GM21381 (cell line): ENCODE data around the gene HARS1.
"Not testable (repeated sequence)": the region's sequence is repeated elsewhere in the genome, so short reads cannot be mapped to it uniquely, and the experiment has no call there.

Experiments used
- ATAC-seq: cut with Tn5 transposase; IDR thresholded peaks from one replicate; pipeline ENCODE4 v1.9.1; 2021; ENCODE audit warnings: mild to moderate bottlenecking, moderate library complexity; ENCODE audit not compliant: unreplicated experiment

The HARS1 gene, protein sequence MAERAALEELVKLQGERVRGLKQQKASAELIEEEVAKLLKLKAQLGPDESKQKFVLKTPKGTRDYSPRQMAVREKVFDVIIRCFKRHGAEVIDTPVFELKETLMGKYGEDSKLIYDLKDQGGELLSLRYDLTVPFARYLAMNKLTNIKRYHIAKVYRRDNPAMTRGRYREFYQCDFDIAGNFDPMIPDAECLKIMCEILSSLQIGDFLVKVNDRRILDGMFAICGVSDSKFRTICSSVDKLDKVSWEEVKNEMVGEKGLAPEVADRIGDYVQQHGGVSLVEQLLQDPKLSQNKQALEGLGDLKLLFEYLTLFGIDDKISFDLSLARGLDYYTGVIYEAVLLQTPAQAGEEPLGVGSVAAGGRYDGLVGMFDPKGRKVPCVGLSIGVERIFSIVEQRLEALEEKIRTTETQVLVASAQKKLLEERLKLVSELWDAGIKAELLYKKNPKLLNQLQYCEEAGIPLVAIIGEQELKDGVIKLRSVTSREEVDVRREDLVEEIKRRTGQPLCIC

DNA sequence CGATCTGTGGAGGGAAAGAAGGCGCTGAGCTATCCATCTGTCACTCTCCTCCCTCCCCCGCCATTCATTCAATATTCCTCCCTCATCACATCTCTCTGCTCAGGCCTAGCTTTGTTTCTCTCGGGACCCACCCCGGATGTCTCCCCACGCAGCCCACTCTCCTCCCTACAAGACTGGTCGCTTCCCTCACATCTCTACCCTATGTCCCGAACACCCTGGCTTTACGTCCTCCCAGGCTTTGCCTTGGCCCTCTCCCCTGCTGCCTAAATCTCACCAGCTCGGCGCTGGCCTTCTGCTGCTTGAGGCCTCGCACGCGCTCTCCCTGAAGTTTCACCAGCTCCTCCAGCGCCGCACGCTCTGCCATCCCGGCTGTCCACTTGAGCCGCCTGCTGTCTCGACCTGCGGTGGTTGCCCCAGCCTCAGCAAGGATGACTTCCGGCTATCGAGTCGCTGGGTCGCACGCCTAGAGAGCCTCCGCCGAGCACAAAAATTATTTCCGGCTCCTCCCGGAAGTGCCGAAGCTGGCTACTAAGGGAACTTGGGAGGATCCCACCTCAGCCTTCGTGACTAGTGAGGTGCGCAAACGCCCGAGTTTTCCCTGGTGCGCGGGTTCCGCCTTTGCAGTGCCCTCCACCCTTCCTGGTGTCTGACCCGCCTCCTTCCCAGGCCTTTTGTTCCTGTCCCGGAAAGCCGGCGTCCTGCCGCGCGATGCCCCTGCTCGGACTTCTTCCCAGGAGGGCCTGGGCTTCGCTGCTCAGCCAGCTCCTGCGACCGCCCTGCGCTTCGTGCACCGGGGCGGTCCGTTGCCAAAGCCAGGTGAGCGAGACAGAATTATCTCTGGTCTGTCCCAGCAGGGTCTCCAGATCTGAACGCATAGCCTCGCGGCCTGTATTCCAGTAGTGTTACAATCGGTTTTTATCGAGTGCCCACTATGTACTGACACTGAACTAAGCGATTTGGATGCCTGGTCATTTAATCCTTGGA is at the start of gene HARS1, which contains the start of gene HARS2:
Gene HARS1 (minus strand): TSS at position 430 of the 984 bp plus-strand sequence. CDS start 66 bp downstream, at position 364.
Gene HARS2 (plus strand): TSS at position 515 of the 984 bp plus-strand sequence. CDS start 194 bp downstream, at position 709.
- peak; percentile 96 for ATAC-seq

DNA sequence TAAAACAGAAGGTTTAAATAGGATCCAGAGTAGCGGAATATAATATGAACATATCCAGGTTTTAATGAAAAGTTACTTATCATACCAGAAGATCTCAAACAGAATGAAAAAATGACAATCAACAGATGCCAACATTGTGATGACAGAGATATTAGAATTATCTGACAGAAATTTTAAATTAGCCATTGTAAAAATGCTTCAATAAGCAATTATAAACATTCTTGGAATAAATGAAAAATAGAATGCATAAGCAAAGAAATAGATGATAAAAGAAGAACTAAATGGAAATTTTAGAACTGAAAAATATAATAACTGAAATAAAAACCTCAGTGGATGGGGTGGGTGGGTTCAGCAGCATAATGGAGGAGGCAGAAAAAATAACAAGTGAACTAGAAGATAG is 46.3 kb upstream of the HARS1 start:
- ATAC-seq = no peak

DNA sequence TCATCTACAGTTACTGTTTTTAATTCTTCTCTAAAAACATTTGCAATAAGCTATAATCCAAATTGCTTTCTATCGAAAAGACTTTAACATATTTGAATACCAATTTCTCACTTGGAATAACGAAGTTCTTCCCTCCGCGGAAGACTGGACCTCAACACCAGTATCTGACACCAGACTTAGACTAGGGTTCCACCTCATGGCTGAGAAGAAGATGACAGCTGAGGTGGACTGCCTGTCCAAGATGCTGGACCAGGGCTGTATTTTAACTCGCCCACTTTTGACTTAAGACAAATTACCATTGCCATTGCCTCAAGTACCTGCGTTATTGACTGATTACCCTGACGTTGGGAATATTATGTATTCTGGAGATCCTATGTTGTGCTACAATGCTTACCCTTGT is 43.2 kb upstream of the HARS1 start:
- no peak for ATAC-seq

DNA sequence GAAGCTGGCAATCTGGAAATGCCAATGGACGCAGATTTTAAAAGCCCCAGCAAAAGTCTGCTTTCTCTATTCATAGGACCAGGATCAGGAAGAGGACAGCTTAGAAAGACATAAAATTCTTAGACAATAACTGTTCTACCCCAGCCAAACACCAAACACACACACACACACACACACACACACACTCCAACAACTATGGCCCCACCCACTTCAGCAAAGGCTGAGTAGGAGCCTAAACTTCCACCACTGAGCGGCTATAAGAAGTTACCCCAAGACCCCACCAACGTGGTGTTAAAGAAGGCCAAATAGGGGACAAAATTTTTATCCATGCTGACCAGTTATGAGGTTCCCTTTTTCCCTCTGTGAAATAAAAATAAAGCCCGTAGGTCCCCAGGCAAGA is 41.9 kb upstream of the HARS1 start:
- no peak for ATAC-seq

DNA sequence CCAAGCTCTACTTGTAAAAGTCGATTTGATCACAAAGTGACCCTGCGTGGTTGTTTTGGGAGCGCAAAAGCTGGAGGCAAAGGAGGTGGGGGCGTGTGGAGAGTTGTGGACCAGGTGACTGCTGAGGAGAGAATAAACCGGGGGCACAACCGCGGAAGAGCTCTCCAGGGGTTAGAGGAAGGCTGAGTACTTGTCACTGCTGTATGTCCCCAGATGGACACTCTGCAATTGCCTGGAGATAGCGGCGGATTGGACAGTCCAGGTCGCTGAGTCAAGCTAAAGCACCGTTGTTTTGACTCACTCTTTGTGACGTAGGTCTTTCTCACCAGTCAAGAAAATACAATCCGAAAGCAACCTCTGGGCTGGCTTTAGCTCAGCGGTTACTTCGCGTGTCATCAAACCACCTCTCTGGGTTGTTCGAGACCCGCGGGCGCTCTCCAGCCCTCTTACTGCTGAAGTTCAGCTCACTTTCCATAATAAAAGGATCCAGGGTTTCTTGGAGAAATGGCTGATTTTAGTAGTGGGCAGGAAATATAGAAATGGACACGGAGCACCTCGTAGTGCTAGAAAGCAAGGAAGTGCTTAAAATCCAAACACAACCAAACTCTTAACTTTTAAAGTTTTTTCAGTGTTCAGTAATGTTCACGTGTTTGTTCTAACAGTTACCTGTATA is 34.8 kb upstream of the HARS1 start:
- ATAC-seq = peak; percentile 96

DNA sequence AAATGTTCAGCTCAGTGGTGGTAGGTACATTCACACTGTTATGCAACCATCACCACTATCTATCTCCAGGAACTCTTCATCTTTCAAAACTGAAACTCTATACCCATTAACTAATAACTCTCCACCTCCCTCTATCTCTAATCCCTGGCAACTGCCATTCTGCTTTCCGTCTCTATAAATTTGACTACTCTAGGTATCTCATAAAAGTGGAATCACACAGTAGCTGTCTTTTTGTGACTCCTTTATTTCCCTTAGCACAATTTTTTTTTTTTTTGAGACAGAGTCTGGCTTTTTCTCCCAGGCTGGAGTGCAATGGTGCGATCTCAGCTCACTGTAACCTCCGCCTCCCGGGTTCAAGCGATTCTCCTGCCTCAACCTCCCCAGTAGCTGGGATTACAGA is 30.2 kb upstream of the HARS1 start:
- not testable (repeated sequence) for ATAC-seq

DNA sequence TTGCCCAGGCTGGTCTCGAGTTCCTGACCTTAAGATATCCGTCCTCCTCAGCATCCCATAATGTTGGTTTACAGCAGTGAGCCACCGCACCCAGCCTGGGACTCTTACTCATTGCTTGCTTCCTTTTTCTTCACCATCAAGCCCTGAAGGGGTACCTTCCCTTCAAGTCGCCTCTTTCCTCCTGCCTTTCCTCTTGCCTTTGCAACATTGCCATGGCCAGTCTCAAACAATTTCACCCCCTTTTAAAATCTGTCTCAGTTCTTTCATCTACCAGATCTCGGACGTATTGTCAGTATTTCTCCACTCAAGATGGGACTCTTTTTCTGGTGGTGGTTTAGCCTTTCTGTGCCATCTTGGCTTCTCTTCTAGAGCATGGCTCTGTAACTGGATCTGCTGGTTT is 29.6 kb upstream of the HARS1 start:
- ATAC-seq = not testable (repeated sequence)

DNA sequence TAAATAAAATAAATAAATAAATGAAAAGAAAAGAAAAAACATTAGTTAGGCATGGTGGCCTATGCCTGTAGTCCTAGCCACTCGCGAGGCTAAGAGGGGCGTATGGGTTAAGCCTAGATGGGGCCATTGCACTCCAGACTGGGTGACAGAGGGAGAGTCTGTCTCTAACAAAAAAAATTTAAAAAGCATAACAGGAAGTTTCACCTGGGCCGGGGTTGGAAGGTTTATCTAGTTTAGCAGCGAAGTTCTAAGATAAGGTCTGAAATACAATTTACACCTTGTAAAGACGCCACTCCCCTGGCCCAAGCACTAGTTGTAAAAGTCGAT is 27.1 kb upstream of the HARS1 start:
- no peak for ATAC-seq

DNA sequence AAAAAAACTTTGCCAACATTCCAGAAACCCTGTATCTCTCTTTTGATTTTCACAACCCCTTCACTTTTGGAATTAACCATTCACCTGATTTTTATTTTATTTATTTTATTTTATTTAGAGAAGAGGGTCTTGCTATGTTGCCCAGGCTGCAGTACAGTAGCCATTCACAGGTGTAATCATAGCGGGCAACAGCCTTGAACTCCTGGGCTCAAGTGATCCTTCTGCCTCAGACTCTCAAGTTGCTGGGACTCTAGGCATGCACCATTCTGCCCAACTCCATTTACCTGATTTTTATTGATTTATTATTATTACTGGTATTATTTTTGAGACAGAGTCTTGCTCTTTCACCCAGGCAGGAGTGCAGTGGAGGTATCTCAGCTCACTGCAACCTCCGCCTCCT is 25.1 kb upstream of the HARS1 start:
- ATAC-seq = not testable (repeated sequence)

DNA sequence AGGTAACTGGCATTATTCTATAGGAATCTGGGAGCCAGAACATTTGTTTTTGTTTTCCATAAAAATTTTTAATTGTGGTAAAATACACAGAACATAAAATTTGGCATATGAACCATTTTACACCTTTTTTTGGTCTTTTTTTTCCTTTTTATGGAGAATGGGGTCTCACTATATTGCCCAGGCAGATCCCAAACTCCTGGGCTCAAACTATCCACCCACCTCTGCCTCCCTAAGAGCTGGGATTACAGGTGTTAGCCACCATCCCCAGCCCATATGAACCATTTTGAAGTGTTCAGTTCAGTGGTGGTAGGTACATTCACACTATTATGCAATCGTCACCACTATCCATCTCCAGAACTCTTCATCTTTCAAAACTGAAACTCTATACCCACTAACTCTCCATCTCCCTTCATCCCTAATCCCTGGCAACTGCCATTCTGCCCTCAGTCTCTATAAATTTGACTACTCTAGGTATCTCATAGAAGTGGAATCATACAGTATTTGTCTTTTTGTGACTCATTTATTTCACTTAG is 22.5 kb upstream of the HARS1 start:
- no peak for ATAC-seq

DNA sequence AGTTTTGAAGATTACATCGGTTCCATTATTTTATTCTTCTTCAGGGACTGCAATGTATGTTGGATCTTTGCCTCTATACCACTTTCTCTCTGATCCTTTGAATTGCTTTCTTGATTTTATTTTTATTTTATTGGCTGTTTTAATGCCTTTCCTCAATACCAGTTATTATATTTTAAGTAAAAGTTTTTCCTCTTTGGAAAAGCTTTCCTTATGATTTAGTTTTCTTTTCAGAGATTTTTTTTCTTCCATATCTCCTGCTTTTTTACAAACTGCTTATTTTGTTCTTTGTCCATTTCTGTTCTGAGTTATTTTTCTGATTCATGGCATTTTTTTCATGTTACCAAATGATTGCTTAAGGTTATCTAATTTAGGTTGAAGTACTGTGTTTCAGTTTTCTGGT is 20.6 kb upstream of the HARS1 start:
- no peak for ATAC-seq

DNA sequence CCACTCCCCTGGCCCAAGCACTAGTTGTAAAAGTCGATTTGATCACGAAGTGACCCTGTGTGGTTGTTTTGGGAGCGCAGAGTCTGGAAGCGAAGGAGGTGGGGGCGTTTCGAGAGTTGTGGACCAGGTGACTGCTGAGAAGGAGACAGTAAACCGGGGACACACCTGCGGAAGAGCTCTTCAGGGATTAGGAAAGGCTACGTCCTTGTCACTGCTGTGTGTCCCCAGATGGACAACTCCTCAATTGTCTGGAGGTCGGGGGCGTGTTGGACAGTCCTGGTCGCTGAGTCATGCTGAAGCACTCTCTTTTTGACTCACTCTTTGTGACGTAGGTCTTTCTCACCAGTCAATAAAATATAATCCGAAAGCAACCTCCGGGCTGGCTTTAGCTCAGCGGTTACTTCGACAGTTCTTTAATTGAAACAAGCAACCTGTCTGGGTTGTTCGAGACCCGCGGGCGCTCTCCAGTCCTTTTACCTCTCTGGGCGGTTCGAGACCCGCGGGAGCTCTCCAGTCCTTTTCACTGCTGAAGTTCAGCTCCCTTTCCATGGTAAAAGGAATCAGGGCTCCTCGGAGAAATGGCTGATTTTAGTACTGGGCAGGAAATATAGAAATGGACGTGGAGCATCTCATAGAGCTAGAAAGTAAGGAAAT is 19.9 kb upstream of the HARS1 start:
- ATAC-seq = peak; percentile 87

DNA sequence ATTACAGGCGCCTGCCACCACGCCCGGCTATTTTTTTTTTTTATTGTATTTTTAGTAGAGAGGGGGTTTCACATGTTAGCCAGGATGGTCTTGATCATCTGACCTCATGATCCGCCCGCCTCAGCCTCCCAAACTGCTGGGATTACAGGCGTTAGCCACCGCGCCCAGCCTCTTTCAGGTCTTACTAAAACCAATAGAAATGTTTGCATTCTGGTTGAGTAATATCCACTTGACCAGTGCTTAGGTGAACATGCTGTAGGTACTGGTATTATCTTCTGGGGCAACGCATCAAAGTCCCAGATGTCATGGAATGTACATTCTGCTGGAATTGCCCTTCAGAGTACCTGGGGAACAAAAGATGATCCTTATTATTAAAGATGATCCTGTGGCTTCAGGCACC is 17.6 kb upstream of the HARS1 start:
- not testable (repeated sequence) for ATAC-seq

DNA sequence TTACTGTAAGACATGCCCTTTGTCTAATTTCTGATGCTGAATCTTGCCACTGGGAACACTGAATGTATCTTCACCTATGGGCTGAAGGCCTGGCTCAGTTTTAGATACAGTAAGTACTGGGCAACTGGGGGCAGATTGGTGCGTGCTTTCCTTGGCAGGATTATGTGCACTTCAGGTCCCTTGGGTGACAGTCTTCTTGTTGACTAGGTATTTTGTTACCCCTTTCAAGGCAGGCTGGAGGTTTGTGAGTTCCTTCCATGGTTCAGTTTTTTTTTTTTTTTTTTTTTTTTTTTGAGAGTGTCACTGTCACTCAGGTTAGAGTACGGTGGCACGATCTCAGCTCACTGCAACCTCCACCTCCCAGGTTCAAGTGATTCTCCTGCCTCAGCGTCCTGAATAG is 16.6 kb upstream of the HARS1 start:
- no peak for ATAC-seq

DNA sequence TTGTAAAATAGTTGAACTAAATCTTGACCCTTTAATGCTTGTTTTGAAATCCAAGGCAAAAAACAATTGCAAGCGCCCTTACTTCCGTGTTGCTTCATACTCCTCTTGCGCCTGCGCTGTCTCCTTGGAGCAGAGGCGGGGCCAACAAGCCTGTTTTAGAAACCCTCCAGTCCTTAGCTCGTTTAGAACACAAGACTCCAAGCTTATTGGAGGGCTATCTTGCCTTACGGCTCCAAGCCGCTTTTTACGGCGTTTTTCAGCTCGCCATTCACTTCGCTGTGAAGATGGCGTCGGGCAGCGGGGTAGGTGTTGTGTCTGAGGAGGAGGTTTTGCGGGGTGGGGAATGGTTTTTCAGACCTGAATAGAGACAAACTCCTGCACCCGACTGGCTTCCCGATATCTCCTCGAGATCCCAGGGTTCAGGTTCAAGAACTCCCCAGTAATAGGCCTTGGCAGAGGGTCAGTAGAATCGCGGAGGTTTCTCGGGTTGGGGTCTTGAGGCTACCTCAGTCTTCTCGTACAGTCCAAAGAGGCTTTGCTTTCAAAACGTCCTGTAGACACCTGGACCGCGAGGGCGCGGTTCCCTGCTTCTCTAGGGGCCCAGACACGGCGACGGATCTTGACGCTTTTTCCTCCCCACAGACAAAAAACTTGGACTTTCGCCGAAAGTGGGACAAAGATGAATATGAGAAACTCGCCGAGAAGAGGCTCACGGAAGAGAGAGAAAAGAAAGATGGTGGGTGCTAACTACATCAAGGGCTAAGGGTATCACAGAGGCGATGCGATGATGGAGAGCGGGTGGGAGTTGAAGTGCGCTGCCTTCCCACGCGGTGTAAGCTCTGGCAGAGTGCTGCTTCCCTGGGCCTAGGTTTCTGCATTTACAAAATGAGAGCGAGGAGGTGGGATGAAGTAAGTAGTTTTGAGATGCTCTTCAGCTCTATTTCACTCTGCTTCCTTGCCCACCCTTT is 9.3 kb upstream of the HARS1 start, which contains the start of gene ZMAT2:
Gene ZMAT2 (plus strand): TSS at position 271 of the 968 bp plus-strand sequence. CDS start 14 bp downstream, at position 285.
- ATAC-seq = peak; percentile 97

DNA sequence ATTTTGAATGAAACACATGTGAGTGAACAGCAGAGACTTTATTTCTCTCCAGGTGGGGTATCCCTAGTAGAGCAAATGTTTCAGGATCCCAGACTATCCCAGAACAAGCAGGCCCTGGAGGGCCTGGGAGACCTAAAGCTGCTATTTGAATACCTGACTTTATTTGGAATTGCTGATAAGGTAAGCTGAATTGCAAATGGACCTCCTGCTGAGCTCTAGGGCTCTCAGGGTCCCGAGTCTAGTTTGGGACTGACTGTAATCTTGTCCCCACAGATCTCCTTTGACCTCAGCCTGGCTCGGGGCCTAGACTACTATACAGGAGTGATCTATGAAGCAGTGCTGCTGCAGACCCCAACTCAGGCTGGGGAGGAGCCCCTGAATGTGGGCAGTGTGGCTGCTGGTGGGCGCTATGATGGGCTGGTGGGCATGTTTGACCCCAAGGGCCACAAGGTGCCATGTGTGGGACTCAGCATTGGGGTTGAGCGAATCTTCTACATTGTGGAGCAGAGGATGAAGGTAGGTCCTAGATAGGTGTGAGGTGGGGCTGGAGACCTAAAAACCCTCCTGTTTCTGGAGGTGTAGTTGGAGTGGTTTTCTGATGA is 5.8 kb upstream of the HARS1 start:
- no peak for ATAC-seq

DNA sequence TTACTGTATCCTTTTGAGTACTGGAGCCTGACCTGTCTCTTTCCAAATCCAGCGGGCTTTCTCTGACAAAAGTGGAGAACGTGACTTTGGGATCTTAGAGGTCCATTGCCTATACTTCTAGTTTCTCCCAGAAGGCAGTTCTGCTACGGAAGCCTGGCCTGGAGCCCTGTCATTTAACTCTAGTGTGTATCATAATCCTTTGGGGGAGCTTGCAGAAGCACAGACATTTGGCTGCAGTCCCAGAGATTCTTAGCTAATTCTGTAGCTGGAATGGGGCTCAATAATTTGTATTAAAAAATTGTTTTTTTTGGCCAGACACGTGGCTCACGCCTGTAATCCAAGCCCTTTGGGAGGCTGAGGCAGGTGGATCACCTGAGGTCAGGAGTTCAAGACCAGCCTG is 3.1 kb upstream of the HARS1 start:
- ATAC-seq = no peak

DNA sequence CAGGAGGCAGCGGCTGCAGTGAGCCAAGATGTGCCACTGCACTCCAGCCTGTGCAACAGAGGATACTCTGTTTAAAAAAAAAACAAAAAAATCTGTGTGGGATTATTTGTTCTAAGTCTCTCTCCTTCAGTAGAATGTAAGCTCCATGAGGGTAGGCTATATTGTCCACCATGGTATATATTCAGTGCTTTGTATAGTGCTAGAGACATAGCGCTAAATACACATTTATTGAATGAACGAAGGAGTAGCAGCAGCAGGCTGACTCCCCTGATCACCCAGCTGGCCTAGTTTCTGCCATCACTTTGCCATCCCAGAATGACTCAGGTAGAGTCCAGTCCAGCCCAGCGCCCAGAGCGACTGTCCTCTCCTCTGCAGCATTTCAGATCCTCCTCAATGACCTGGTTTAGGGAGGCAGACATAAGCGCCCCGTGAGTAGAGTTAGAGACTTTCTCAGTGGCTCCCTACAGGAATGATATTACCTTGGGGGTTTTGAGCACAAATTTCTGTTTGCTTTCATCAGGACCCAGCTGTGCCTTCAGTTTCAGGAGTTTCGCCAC is 716 bp downstream of the HARS1 start:
- ATAC-seq = peak; percentile 2
